HG03342 (cell line): Measurements from ENCODE around the gene KLC4.
A peak's percentile ranks its signal among the peaks of the same experiment; 100 is the strongest.

Experiments used
- ATAC-seq: cut with Tn5 transposase; IDR thresholded peaks from one replicate; pipeline ENCODE4 v1.9.1; 2021; ENCODE audit warnings: mild to moderate bottlenecking, moderate library complexity; ENCODE audit not compliant: unreplicated experiment

The KLC4 gene

DNA sequence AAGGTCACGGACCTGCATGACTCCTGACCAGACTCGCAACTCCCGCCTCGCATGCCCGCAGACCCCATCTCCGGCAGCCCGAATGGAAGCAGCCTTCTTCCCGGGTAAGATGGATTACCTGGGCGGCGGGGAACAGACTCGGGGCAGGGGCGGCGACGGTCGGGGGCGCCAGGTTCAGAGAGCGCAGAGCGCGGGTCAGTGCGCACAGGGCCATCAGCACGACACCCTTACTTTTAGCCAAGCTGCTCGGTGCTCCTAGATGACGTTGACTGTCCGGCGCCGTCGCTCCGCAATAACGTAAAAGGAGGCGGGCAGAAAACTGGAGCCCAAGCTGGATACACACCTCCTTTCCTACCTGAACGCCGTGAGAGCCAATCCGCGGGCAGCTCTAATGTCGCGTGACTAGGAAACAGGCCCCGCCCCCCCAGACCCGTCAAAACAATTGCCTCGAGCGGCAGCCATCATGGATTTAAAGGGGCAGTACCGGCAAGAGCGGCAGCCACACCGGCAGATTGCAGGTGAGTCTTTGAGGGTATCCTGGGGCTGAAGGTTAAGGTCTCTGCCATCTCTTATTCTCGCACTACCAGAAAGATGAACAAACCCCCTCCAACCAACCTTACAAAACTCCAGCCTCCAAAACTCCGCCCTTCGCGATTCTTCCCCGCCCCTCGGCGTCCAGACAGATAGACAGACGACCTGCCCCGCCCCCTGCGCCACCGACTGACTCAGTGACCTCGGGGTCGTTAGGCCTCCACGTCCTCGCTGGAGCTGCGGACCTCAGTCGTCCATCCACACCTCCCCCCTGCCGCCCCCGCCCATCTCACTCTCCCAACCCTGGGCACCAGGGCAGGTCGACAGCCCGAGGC lies at the start of gene KLC4, which contains the start of gene MRPL2:
Gene KLC4, plus strand, starts transcription at position 464 of the 866 bp plus-strand sequence. CDS start 1,705 bp downstream, outside the sequence.
Gene MRPL2, minus strand, starts transcription at position 267 of the 866 bp plus-strand sequence. Its CDS starts 53 bp downstream, at position 214.
- ATAC-seq, result peak; percentile 84

DNA sequence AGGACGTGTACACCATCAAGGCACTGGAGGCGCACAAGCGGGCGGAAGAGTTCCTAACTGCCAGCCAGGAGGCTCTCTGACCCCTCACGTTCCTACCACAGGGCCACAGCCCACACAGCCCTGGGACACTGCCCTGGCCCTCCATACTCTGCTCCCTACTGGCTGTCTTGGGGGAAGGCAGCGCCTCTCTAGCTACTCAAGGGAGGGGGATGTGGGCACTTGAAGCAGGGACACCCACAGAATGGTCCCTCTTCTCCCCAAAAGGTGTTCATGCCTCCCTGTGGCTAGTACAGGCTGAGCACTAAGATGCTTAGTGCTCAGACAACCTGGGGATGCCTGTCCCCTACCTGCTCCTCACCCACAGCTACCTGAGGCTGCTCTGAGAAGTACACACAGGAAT lies 48.2 kb upstream of the KLC4 start:
- no peak for ATAC-seq

DNA sequence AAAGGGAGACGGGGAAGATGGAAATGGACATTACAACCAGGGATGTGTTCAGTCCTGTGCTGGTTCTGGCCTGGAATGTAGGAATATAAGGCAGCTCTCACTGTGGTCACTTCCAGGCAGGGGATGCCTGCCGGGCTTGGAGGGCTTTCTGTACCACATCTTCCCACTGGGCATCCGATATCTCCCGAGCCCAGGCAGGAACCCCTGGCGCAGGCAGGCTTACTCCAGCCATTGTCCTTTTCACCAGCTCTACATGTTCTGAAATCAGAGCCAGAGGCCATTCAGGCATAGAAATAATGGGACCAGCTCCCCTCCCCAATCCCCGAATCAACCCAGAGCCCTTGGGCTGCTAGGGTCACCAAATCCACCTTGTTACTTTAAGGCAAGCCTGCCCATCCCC lies 47.1 kb upstream of the KLC4 start:
- no peak for ATAC-seq

DNA sequence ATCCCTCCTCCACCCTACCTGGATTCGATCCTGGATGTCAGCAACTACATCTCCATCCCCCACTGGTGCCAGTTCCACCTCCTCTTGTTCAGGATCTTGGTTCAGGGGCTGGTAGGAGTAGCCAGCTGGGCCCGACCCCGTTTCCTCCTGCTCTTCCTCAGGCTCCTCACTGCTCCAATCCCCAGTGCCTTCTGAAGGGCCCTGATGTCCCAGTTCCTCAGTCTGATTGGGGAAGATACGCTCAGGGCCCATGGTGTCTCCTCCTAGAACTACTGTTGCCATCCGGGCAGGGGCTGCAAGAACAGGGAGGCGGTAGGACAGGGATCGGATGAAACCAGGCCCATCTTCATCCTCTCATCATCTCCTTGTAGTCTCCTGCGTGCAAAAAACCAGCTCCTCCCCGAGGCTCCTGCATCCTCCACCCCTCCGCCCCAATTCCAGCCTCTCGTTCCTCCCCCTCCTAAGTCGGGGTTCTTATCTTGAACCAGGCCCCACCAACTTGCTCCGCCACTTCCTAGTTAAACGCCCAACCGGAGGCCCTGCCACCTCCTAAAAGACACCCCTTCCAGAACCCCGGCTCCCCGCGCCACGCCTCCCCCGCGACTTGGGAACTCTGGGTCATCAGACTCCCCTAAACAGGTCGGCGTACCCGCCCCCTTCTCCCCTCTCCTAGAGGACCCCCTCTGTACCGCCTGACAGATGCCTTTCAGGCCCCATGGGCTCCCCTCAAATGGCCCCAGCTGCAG lies 46.2 kb upstream of the KLC4 start:
- ATAC-seq, result peak; percentile 12

DNA sequence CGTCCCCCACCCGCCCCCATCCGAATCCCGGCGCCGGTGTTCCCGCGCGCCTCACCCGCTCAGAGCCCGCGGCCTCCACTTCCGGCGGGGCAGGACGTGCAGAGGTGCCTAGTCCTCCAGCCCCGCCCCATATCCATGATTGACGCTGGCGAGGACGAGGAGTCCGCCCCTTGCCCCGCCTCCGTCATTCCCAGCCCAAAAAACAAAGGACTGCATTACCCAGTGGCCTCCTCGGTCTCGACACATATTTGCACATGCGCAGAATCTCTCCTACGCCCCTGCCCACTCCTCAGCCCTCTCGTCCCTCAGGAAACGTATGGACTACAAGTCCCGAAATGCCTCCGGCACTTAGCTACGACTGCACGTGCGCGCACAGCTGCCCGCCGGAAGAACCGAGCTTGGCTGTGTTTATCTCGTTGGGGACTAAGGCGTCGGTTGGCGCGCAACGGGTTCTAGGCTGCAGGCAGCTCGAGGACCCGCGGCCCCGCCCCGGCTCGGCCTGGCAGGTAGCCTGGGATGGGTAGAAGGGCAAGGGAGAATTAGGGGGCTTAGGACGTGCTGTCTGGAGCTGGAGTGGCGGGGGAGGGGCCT lies 45.5 kb upstream of the KLC4 start, which contains the start of the genes KLHDC3 and MEA1:
Gene KLHDC3, plus strand, starts transcription at position 407 of the 591 bp plus-strand sequence. CDS start 2,944 bp downstream, outside the sequence.
Gene MEA1, minus strand, starts transcription at position 104 of the 591 bp plus-strand sequence. CDS start 133 bp downstream, outside the sequence.
- peak; percentile 92 for ATAC-seq

DNA sequence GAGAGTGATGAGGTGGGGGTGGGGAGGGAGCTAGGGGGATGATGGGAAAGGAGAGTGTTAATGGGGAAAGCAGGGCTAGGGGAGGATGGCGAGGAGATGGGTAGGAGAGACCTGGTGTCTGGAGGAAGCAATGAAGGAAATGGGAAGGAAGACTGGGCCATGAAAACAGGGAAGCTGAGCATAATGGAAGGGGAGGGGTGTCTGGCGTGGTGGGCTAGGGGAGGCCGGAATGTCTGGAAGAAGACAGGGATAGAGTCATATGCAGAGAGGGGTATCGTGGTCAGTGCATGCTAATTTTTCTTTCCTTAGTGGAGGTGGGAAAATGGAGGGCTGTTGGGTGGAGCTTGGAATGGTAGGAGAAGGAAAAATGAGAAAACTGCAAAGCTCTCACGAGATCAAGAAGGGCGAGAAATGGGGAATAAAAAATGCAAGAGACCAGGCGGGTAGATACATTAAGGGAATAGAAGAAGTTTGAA lies 45.0 kb upstream of the KLC4 start:
- ATAC-seq, result no peak

DNA sequence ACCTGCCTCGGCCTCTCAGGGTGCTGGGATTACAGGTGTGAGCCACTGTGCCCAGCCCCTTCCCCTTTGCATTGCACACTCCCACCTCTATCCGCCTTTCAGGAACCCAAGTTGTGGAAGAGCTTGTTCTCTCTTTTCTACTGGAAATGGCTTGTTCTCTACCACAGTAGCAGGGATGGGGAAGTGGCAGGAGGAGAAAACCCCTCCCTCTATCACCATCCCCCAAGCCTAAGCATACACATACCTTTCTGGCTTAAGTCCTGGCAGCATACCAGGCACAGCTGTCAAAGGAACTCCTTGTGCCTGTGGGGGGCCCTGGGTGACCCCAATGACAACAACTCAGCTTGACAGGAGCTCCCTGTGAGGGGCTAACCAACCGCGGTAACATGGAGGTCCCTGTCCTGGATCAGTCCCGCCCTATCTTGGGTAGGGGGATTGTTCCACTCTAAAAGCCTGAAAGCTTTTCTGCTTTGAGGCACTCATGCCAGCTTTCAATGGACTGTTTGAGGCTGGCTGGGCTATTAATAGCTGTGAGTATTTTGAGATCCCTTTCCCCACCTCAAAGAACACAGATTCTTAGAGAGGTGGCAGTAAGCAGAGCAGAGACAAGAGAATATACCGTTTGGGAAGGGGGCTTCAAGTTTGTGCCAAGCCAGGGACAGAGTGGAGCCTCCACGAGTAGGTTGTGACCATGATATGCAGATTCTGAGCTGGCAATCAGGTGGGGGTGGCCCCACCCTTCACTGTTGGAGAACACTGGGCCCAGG lies 43.1 kb upstream of the KLC4 start:
- ATAC-seq, result no peak

DNA sequence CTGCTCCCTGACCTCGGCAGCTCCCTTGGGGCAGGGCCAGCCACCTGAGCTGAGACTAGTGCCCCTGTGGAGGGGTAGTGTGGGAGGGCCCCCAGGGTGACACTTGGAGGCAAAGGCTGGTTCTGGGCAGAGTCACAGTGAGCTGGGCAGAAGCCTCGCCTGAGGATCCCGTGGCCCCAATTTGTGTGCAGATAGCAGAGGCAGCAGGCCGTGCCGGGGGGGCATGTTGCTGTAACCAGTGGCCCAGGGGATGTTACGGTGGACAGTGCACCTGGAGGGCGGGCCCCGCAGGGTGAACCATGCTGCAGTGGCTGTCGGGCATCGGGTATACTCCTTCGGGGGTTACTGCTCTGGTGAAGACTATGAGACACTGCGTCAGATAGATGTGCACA lies 42.5 kb upstream of the KLC4 start:
- ATAC-seq, result no peak

DNA sequence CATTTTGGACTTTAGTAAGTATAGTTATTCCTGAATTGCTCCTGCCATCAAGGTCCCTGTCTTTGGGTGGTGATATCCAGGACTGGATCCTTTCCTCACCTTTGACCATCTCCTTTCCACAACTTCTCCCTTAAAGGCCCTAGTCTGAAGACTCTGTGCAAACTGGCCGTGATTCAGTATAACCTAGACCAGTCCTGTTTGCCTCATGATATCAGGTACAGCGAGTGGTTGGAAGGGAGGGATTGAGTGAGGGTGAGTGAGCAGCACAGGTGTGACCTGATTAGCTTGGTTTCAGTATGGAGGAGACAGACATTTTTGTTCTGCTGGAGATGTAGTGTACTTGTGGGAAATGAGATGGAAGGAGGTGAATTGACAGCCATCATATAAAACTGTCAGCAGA lies 40.3 kb upstream of the KLC4 start:
- no peak for ATAC-seq

DNA sequence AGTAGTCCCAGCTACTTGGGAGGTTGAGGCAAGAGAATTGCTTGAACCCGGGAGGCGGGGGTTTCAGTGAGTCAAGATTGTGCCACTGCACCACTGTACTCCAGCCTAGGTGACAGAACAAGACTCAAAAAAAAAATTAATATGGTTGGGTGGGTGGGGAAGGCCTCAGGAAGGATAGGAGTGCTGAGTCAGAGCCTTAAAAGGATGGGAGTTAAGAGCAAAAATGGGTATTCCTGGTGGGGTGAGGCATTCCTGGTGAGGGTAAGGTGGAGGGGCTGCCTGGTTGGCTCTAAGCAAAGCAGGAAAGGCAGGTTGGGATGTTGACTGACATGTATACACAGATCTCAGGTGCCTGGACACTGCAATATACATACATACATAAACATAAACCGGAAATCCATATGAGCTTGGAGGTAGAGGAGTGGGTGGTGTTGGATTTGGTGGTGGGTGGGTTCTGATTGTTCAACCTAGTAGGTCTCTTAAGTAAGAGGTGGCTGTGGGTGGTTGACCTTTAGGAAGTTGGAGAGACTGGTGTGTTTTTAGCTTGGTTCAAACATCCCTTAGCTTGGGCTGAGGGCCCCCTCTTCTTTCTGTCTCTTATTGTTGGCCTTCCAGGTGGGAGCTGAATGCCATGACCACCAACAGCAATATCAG lies 39.3 kb upstream of the KLC4 start:
- ATAC-seq, result no peak

DNA sequence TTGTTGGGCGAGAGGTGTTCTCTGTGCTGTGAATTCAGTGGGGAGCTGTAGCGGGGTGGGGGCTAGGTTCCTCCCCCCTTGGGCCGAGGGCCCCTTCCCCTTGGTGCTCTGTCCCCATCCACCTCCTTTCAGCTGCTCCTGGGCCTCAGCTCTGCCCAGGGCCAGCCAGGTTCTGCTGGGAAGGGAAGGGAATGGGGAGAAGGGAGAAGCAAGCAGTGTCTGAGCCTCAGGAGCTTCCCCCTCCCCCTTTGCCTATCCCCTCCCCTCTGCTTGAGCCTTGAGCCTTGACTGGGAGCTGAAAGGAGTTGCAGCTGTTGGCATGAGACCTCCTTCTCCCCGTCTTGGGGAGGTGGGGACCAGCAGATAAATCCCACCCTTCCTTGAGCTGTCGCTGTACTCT lies 38.6 kb upstream of the KLC4 start:
- no peak for ATAC-seq

DNA sequence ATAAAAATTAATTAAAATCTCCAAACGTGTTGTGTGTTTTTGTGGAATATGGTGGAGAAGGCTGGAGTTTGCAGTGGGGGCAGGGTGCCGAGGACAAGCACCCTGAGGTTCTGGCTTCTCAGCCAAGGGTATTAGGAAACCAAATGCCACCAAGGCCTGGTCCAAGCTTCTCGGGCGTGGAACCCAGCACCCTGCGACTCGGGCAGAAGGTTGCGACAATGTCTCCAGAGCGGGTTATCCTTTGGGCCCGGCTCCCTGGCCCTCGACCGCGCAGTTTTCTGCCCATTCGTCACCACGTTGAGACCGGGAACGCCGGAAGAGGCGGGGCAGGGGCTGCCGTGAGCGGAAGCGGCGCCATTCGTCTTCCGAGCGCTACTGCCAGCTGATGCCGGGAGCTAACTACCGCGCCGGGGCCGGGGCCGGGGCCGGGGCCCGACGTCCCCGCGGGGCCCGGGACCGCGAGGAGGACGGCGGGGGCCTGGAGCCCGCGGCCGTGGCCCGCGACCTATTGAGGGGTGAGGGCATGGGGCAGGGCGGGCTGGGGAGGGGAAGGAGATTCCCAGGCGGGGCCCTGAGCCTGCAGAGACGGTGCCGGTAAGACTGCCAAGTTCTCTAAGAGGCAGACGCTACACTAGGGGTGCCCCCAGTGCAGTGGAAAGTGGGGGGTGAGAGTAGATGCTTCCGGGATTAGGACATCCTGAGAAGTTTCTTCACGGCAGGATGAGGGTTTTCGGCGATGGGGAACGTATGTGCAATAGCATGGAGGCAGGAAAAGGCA lies 38.0 kb upstream of the KLC4 start, which contains the start of gene RRP36:
Gene RRP36, plus strand, starts transcription at position 354 of the 778 bp plus-strand sequence. Its CDS starts 32 bp downstream, at position 386.
- ATAC-seq, result peak; percentile 79

DNA sequence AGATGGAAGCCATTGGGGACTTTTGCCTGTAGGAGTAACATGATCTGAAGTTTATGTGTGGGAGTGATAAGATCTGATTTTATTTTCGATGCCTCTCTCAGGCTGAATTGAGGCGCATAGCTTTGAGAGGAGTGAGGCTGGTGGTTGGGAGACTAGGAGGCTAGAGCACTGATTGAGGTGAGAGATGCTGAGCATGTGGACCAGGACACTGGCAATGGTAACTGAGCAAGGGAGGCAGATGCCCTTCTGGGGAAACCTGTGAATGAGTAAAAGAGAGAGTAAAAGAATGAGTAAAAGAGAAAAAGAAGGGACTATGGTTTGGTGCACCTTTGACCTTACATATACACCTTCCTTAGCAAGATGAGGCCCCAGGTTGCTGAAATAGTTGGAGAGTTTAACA lies 35.0 kb upstream of the KLC4 start:
- no peak for ATAC-seq

DNA sequence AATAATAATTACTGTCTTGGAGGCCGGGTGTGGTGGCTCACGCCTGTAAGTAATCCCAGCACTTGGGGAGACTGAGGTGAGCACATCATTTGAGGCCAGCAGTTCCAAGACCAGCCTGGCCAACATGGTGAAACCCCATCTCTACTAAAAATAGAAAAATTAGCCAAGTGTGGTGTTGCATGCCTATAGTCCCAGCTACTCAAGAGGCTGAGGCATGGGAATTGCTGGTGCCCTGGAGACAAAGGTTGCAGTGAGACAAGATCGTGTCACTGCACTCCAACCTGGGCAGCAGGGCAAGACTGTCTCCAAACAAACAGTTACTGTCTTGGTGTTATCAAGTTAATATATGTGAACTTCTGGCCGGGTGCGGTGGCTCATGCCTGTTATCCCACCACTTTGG lies 33.1 kb upstream of the KLC4 start:
- ATAC-seq, result no peak

DNA sequence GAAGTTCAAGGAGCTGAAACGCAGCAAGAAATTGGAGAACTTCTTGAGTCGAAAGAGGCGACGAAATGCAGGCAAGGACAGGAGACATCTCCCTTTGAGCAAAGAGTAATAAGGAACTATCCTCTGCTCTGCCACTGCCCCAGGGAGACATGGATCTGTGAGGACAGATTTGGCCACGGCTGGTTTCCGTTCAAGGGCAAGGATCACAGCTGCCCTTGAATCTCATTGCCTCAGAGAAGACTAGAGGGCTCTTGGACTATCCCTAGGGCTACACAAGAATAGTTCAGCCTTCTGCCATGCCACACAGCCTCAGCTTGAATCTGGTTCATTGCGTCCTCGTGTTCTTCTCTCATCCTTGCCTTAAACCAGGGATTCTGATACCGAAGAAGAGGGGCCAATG lies 30.3 kb upstream of the KLC4 start:
- ATAC-seq, result no peak

DNA sequence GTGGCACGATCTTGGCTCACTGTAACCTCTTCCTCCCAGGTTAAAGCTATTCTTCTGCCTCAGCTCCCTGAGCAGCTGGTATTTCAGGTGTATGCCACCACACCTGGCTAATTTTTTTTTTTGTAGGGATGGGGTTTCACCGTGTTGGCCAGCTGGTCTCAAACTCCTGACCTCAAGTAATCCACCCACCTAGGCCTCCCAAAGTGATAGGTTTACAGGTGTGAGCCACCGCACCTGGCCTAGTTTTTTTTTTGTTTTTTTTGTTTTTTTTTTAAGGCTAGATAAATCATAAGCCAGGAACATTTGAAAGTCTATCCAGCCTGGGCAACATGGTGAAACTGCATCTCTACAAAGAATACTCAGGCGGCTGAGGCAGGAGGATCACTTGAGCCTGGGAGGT lies 27.1 kb upstream of the KLC4 start:
- ATAC-seq, result no peak

DNA sequence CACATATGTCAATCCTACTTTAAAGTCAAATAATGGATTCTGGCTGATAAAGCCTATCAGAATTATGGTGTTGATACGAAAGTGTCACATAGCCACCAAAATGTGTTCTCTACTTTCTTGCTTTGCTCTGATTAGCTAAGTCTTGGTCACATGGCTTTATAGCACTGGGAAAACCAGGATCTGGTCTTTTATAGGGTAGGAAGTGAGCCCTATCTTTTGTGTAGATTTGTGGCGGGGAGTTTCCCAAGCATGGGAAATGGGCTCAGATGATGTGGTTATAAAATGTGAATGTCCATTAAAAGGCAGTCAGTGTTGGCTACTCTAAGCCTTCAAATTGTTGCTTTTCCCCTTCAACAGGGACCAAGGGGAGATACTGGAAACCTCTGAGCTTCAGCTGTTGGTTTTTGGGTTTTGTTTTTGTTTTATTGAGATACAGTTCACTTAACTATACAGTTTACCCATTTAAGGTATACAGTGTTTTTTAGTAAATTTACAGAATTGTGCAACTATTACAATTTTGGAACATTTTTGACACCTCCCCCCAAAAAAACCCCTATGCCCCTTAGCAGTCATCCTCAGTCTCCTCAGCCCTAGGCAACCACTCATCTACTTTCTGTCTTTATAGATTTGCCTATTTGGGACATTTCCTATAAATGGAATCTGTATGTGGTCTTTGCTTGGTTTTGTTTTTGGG lies 25.8 kb upstream of the KLC4 start:
- no peak for ATAC-seq

DNA sequence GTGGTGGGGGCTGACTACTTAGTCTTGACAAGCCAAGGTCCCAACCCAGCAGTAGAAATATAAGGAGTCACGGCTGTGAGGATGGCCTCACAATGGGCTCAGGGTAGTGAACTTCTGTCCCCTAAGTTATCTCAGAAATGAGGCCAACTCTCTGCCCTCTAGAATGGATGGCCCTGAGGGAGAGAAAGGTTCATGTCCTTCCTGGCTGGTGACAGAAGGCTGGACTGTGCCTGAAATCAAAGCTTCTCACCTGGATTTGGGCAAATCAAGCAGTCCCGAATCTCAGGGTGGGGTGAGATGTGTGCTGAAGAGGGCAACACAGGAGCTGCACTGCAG lies 25.3 kb upstream of the KLC4 start:
- no peak for ATAC-seq
